ENCODE results near the gene MC3R.

The MC3R gene

GRCh38 chr20:56245761-56246160, 2.8 kb upstream of the MC3R start:
- TF ChIP-seq TAF1 (IDR thresholded peaks at IDR 0.05; ENCODE audit: borderline replicate concordance, insufficient read depth, low read length) = no peak

- no peak for TF ChIP-seq FOXP2 (optimal IDR thresholded peaks at IDR 0.05; ENCODE audit: borderline replicate concordance, extremely low read depth, extremely low read length, insufficient read depth)
- no peak for TF ChIP-seq TAF1 (IDR thresholded peaks at IDR 0.05; ENCODE audit: borderline replicate concordance, insufficient read depth, low read length)
These were observed 868 bp downstream of the MC3R start for GRCh38 chr20:56249244-56249955.

DNA sequence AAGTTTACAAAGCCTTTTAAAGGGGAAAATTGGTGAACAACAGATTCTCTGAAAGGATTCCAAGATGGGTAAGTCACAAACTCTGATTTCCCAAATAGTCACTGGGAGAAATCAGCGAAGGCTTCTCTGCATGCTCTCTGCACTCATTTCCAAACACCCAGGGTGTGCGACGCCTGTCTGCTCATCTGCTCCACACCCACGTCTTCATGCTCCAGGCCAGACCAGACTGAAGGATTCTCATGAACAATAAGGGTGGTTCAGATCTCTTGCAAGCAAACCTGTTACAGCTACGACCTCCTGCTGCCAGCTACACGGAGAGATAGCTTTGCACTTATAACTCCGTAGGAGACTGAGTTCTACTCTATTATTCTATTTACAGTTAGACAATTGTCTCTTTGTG, 1.4 kb downstream of the MC3R start:
- TF ChIP-seq REST (IDR thresholded peaks at IDR 0.05; ENCODE audit: insufficient read depth in 1 of 2, low read depth in 2 of 2, low read length in 2 of 2) (no peak), FOXP2 (optimal IDR thresholded peaks at IDR 0.05; ENCODE audit: borderline replicate concordance, extremely low read depth, extremely low read length, insufficient read depth) (no peak), TAF1 (IDR thresholded peaks at IDR 0.05; ENCODE audit: borderline replicate concordance, insufficient read depth, low read length) (no peak)

DNA sequence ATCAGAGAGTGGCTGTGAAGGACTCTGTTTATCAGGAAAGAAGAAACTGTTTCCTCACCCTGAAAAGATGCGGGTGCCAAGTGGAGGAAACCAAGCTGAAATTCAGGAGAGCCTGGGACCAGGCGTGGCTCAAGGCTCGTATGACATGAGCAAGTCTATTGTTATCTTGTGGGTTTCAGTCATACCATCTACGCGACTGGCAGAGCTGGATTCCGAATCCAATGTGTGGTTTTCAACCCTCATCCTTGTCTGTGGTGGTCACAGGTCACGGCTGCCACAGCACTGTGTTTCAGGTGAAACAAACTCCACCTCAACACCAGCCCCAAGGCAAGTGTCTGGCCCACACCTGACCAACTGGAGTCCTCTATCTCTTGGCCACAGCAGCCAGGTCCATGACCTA, 9.1 kb downstream of the MC3R start:
- no peak for TF ChIP-seq REST (IDR thresholded peaks at IDR 0.05; ENCODE audit: insufficient read depth in 1 of 2, low read depth in 2 of 2, low read length in 2 of 2)
- TF ChIP-seq FOXP2 (optimal IDR thresholded peaks at IDR 0.05; ENCODE audit: borderline replicate concordance, extremely low read depth, extremely low read length, insufficient read depth) = no peak
- no peak for TF ChIP-seq POLR2AphosphoS5 (IDR thresholded peaks at IDR 0.05; ENCODE audit: low read depth, low read length)
- TF ChIP-seq SIN3A (IDR thresholded peaks at IDR 0.05; ENCODE audit: borderline replicate concordance, insufficient read depth, low read length) = no peak
- no peak for TF ChIP-seq TAF1 (IDR thresholded peaks at IDR 0.05; ENCODE audit: borderline replicate concordance, insufficient read depth, low read length)

DNA sequence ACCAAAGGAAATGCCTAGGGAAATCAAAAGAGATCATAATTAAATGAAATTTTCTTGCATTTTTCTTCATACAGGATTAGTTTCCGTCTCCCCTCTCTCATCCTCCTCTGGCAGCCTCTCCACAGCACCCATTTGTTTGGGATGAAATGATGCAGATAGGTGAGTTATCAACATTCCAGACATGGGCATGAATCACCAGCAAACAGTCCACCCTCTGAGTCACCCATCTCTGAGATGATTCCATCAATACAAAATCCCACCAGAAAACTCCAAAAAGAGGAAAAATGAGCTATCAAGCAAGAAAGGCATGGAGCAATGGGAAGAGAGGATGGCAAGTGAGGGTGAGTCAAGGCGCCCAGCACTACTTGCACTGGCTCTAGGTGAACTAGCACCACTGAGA, 11.4 kb downstream of the MC3R start:
- TF ChIP-seq REST (IDR thresholded peaks at IDR 0.05; ENCODE audit: insufficient read depth in 1 of 2, low read depth in 2 of 2, low read length in 2 of 2) (no peak), TAF1 (IDR thresholded peaks at IDR 0.05; ENCODE audit: borderline replicate concordance, insufficient read depth, low read length) (no peak), FOXP2 (optimal IDR thresholded peaks at IDR 0.05; ENCODE audit: borderline replicate concordance, extremely low read depth, extremely low read length, insufficient read depth) (no peak), POLR2AphosphoS5 (IDR thresholded peaks at IDR 0.05; ENCODE audit: low read depth, low read length) (no peak), SIN3A (IDR thresholded peaks at IDR 0.05; ENCODE audit: borderline replicate concordance, insufficient read depth, low read length) (no peak)

- no peak for TF ChIP-seq FOXP2 (optimal IDR thresholded peaks at IDR 0.05; ENCODE audit: borderline replicate concordance, extremely low read depth, extremely low read length, insufficient read depth)
- TF ChIP-seq TAF1 (IDR thresholded peaks at IDR 0.05; ENCODE audit: borderline replicate concordance, insufficient read depth, low read length) = no peak
- TF ChIP-seq SIN3A (IDR thresholded peaks at IDR 0.05; ENCODE audit: borderline replicate concordance, insufficient read depth, low read length) = no peak
- TF ChIP-seq POLR2AphosphoS5 (IDR thresholded peaks at IDR 0.05; ENCODE audit: low read depth, low read length) = no peak
- TF ChIP-seq REST (IDR thresholded peaks at IDR 0.05; ENCODE audit: insufficient read depth in 1 of 2, low read depth in 2 of 2, low read length in 2 of 2) = no peak
These were observed 20.0 kb downstream of the MC3R start for GRCh38 chr20:56268536-56268935.
